GM18909 (cell line): ENCODE measurements around the gene ICAM2.
A peak's percentile ranks its signal among the peaks of the same experiment; 100 is the strongest.

Source experiments
- ATAC-seq: cut with Tn5 transposase; IDR thresholded peaks from one replicate; pipeline ENCODE4 v1.9.1; 2021; ENCODE audit warnings: mild to moderate bottlenecking; ENCODE audit not compliant: unreplicated experiment, poor library complexity

ICAM2 gene

DNA sequence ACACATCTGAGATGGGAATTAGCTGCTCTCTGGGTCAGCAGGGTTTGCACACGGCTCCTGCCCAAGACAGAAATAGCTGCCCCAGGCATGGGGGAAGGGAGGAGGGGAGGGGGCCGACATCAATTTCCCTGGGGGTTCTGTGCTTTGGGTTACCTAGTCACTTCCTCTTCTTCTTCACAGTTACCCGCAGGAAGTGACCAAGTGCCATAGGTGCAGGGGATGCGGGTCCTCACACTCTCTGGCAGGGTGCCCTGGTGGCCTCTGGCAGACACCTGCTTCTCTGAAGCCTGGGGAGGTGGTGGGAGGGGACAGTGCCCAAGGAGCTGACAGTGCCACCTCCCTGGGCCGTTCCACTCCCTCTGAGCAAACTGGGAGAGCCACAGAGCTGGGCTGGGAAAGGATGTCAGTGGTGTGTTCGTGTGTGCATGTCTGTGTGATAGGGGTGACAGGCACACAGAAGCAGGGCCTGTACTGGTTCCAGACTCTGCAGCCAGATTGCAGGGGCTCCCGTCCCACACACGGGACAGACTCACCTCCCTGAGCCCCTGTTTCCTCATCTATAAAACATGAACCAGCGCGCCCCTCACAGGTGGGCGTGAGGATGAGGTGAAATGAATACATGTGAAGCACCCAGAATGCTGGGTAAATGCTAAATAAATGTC, 65.9 kb downstream of the ICAM2 start:
- peak; percentile 71 for ATAC-seq
